ENCODE data around the gene B3GALNT2.

DNA sequence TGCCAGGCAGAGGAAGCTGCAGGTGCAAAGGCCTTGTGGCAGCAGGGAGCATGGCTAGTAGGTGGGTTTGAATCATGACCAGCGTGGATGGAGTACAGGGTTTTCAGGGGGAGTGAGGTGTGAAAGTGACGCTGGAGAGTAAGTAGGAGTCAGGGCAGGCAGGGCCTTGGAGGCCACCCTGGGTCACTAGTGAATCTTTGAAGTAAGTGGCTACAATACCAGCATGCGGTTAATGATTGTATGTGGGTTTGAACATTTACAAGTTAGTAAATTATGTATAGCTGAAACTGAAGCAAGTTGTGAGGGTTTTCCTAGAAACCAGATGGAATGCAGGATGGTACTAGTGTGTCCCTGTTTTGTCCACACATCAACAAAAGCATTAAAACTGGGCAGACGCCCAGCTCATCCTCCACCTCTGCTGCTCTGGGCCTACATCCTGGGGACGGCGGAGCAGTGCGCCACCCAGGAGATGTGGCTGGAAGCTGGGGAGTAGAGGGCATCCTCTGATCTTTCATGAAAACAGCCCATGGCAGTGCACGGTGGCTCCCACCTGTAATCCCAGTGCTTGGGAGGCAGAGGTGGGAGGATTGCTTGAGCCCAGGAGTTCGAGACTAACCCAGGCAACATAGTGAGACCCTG lies 41.2 kb upstream of the B3GALNT2 start:
- TF ChIP-seq, protein P1, sequence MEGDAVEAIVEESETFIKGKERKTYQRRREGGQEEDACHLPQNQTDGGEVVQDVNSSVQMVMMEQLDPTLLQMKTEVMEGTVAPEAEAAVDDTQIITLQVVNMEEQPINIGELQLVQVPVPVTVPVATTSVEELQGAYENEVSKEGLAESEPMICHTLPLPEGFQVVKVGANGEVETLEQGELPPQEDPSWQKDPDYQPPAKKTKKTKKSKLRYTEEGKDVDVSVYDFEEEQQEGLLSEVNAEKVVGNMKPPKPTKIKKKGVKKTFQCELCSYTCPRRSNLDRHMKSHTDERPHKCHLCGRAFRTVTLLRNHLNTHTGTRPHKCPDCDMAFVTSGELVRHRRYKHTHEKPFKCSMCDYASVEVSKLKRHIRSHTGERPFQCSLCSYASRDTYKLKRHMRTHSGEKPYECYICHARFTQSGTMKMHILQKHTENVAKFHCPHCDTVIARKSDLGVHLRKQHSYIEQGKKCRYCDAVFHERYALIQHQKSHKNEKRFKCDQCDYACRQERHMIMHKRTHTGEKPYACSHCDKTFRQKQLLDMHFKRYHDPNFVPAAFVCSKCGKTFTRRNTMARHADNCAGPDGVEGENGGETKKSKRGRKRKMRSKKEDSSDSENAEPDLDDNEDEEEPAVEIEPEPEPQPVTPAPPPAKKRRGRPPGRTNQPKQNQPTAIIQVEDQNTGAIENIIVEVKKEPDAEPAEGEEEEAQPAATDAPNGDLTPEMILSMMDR (optimal IDR thresholded peaks at IDR 0.05 in 1 of 3, IDR thresholded peaks at IDR 0.05 in 1 of 3, conservative IDR thresholded peaks at IDR 0.05 in 1 of 3; ENCODE audit: extremely low read depth in 1 of 3, insufficient read depth in 2 of 3, low read length in 3 of 3), result no peak
- TF ChIP-seq EZH2 (IDR thresholded peaks at IDR 0.05; ENCODE audit: low read length), result no peak
